GM12878 (cell line): ENCODE results near the gene NEURL3. TPM values are rescaled to one million over a fixed set of nuclear protein-coding genes. Genes with fewer than 3 reads are reported as not detected.

Experiments used
- BHLHE40 ChIP-seq, 2 experiments: fragments of 450-650 bp in 1 of 2; IDR thresholded peaks; 2 replicates each; pipeline ENCODE4 v1.6.1; 2011 to 2017; ENCODE audit warnings: low read depth in 2 of 2, borderline replicate concordance in 1 of 2, improper control_type of control experiment in 1 of 2, low read length in 1 of 2, mild to moderate bottlenecking in 1 of 2
- CEBPZ ChIP-seq: fragments of 150-350 bp; IDR thresholded peaks from 2 replicates; pipeline ENCODE4 v1.6.1; 2016; ENCODE audit warnings: low read depth, low read length
- CHD2 ChIP-seq: IDR thresholded peaks from 2 replicates; pipeline ENCODE4 v1.6.1; 2011; ENCODE audit warnings: low read depth, low read length, improper control_type of control experiment, borderline replicate concordance
- DPF2 ChIP-seq: fragments of 450-650 bp; IDR thresholded peaks from 2 replicates; pipeline ENCODE4 v1.6.1; 2017; ENCODE audit warnings: mild to moderate bottlenecking
- EGR1 ChIP-seq, 2 experiments: IDR thresholded peaks; 1 replicate in 1 of 2; 2 replicates in 1 of 2; pipeline ENCODE4 v1.6.1; 2011 to 2012; ENCODE audit warnings: low read depth in 2 of 2, low read length in 2 of 2, borderline replicate concordance in 1 of 2, mild to moderate bottlenecking in 1 of 2, moderate library complexity in 1 of 2
- ETV6 ChIP-seq, 2 experiments: fragments of 450-650 bp in 1 of 2; IDR thresholded peaks in 1 of 2; conservative IDR thresholded peaks in 1 of 2; 2 replicates each; pipeline ENCODE4 v1.6.1; 2014; ENCODE audit warnings: antibody characterized with exemption in 1 of 2, borderline replicate concordance in 1 of 2, low read depth in 1 of 2, mild to moderate bottlenecking in 1 of 2, moderate library complexity in 1 of 2
- HDAC2 ChIP-seq: fragments of 200-600 bp; sonication (generic); IDR thresholded peaks from 2 replicates; pipeline ENCODE4 v1.6.1; 2017
- HDGF ChIP-seq: fragments of 450-650 bp; IDR thresholded peaks from 2 replicates; pipeline ENCODE4 v1.6.1; 2016; ENCODE audit warnings: antibody characterized with exemption
- MYC ChIP-seq: IDR thresholded peaks from 2 replicates; pipeline ENCODE4 v1.6.1; 2011; ENCODE audit warnings: mild to moderate bottlenecking, low read length, moderate library complexity, inconsistent platforms; ENCODE audit not compliant: insufficient read depth, insufficient replicate concordance, insufficient read length, severe bottlenecking
- NR2C1 ChIP-seq: fragments of 450-650 bp; IDR thresholded peaks from 2 replicates; pipeline ENCODE4 v1.6.1; 2017; ENCODE audit warnings: antibody characterized with exemption, mild to moderate bottlenecking, moderate library complexity
- NR2F1 ChIP-seq: fragments of 450-650 bp; conservative IDR thresholded peaks from 2 replicates; pipeline ENCODE4 v1.6.1; 2017; ENCODE audit warnings: mild to moderate bottlenecking
- REST ChIP-seq: IDR thresholded peaks from 2 replicates; pipeline ENCODE4 v1.6.1; 2012; ENCODE audit warnings: mild to moderate bottlenecking, low read depth, low read length
- SIX5 ChIP-seq: IDR thresholded peaks from 2 replicates; pipeline ENCODE4 v1.6.1; 2011; ENCODE audit warnings: mild to moderate bottlenecking, low read depth, low read length, moderate library complexity; ENCODE audit not compliant: severe bottlenecking
- SRF ChIP-seq, 2 experiments: IDR thresholded peaks; 2 replicates each; pipeline ENCODE4 v1.6.1; 2011; ENCODE audit warnings: low read depth in 2 of 2, low read length in 2 of 2, mild to moderate bottlenecking in 1 of 2, moderate library complexity in 1 of 2
- SUPT20H ChIP-seq: IDR thresholded peaks from 2 replicates; pipeline ENCODE4 v1.6.1; 2011; ENCODE audit warnings: low read depth, mild to moderate bottlenecking, low read length, moderate library complexity, borderline replicate concordance; ENCODE audit not compliant: control insufficient read depth
- USF1 ChIP-seq: IDR thresholded peaks from 2 replicates; pipeline ENCODE4 v1.6.1; 2011; ENCODE audit warnings: borderline replicate concordance, low read depth, mild to moderate bottlenecking, moderate library complexity, mixed read lengths, low read length; ENCODE audit not compliant: insufficient read depth; ENCODE audit errors: extremely low read length
- ZBTB4 ChIP-seq: fragments of 450-650 bp; formaldehyde crosslinking; IDR thresholded peaks from 2 replicates; pipeline ENCODE4 v1.4.0; 2022; ENCODE audit warnings: mild to moderate bottlenecking, moderate library complexity
- polyA plus RNA-seq, 11 experiments: library from polyadenylated mRNA; depleted of rRNA in 4 of 11; unstranded in 6 of 11; stranded (reverse) in 5 of 11; fragments of >200 nt; fragmentation: Nextera tagmentation in 4 of 11; fragmentation: Illumina TruSeq in 1 of 11; extraction: Ambion mirVana in 4 of 11; extraction: Trizol in 1 of 11; gene quantifications; 1 replicate in 1 of 11; 2 replicates in 10 of 11; pipeline versions ENCODE4 v1.2.1 to v1.2.3, GENCODE V29; 2011 to 2016; ENCODE audit warnings: inconsistent platforms in 2 of 11, missing spikeins in 2 of 11, low read depth in 1 of 11
- total RNA-seq, 4 experiments: library from RNA; depleted of rRNA in 3 of 4; stranded (reverse); fragments of >200 nt in 3 of 4; fragmentation: Illumina TruSeq in 1 of 4; extraction: Trizol in 1 of 4; gene quantifications; 2 replicates each; pipeline versions ENCODE4 v1.2.1 to v1.2.3, GENCODE V29; 2013 to 2021

NEURL3 gene
- total and polyA plus RNA-seq, 10 of the 15 experiments (the other 5 are each of a cell fraction or from before 2014, with no cell fraction given) = 0.03 to 6.3 (median 0.47) TPM

GRCh38 chr2:96536445-96537065 is 31.4 kb upstream of the NEURL3 start, which contains the start of gene ARID5A (continued):
- TF ChIP-seq ZBTB4 (CRISPR knock-in tag) (no peak), CEBPZ (no peak), MYC (no peak), REST (no peak), DPF2 (peak; percentile 61; the same call in 1 of the 2 replicates), EGR1 (IDR thresholded peaks at IDR 0.05; ENCODE audit: borderline replicate concordance in 1 of 2, low read depth in 2 of 2, low read length in 2 of 2) (peak in 1 of 2 experiments; percentile 61; a peak in 1 of 3 replicates), BHLHE40 (IDR thresholded peaks at IDR 0.05; ENCODE audit: borderline replicate concordance in 1 of 2, low read depth in 2 of 2, low read length in 1 of 2) (no peak; a peak in 1 of 4 replicates), NR2C1 (peak; percentile 47; the same call in 1 of the 2 replicates), SIX5 (peak; percentile 88), SUPT20H (no peak), USF1 (no peak), HDGF (no peak), ETV6 (conservative IDR thresholded peaks at IDR 0.05 in 1 of 2, IDR thresholded peaks at IDR 0.05 in 1 of 2; ENCODE audit: borderline replicate concordance in 1 of 2, low read depth in 1 of 2) (no peak), SRF (IDR thresholded peaks at IDR 0.05; ENCODE audit: low read depth in 2 of 2, low read length in 2 of 2) (0 out of 4 replicates have a peak, but pooled peaks of 1 of the 2 experiments have one; percentile 10), CHD2 (peak; percentile 85), HDAC2 (no peak), NR2F1 (0 out of 2 replicates have a peak, but pooled peaks have one; percentile 53)
